A673 (cell line): ENCODE measurements around the gene ZNF76. TPM values are rescaled to one million over a fixed set of nuclear protein-coding genes. Genes with fewer than 3 reads are reported as not detected.
A peak's percentile ranks its signal among the peaks of the same experiment; 100 is the strongest.

Experiments
- Bru-seq: library from RNA; stranded (reverse); fragments of 400-500 nt; gene quantifications from one replicate; lab custom pipeline; 2021; lab: Mats Ljungman, UMichigan
- BruChase-seq, 2 experiments: library from RNA; stranded (reverse); fragments of 400-500 nt; gene quantifications; one replicate each; lab custom pipeline; 2021; lab: Mats Ljungman, UMichigan
- BruUV-seq: library from RNA; stranded (reverse); fragments of 400-500 nt; replicated peaks from 2 replicates; lab custom pipeline; 2021; lab: Mats Ljungman, UMichigan
- CTCF ChIA-PET: fragments of 300-600 bp; sonication (Branson Sonifier 250); formaldehyde crosslinking; loops from one replicate; lab custom pipeline; 2022; ENCODE audit warnings: antibody characterized with exemption; lab: Charles Lee
- POLR2A ChIA-PET: fragments of 300-600 bp; sonication (Branson Sonifier 250); formaldehyde crosslinking; loops from one replicate; lab custom pipeline; 2022; ENCODE audit warnings: antibody characterized with exemption; ENCODE audit not compliant: low non-redundant PET; lab: Charles Lee
- DNase-seq: peaks from one replicate; pipeline ENCODE4 v3.0.0-alpha.2; 2015; ENCODE audit warnings: low spot score
- H3K27ac ChIP-seq: fragments of 200-600 bp; sonication (generic); 2 replicates; pipeline ENCODE4 v1.5.1; 2016; ENCODE audit warnings: mixed run types, low read depth, mild to moderate bottlenecking, mixed read lengths, antibody characterized with exemption, low read length; ENCODE audit not compliant: poor library complexity, severe bottlenecking
- H3K27me3 ChIP-seq: fragments of 200-600 bp; sonication (generic); replicated peaks from 2 replicates; pipeline ENCODE4 v1.6.1; 2017; ENCODE audit warnings: mixed run types, low read depth, mild to moderate bottlenecking, mixed read lengths, antibody characterized with exemption, low read length; ENCODE audit not compliant: insufficient read depth, poor library complexity
- H3K36me3 ChIP-seq: fragments of 200-600 bp; sonication (generic); 2 replicates; pipeline ENCODE4 v1.6.1; 2016; ENCODE audit warnings: mixed run types, mild to moderate bottlenecking, mixed read lengths, antibody characterized with exemption, low read length; ENCODE audit not compliant: insufficient read depth, poor library complexity, severe bottlenecking
- H3K4me1 ChIP-seq: fragments of 200-600 bp; sonication (generic); 2 replicates; pipeline ENCODE4 v1.6.1; 2017; ENCODE audit warnings: mixed run types, mild to moderate bottlenecking, mixed read lengths, antibody characterized with exemption, low read length; ENCODE audit not compliant: insufficient read depth, poor library complexity, severe bottlenecking
- H3K4me3 ChIP-seq: fragments of 200-600 bp; sonication (generic); 2 replicates; pipeline ENCODE4 v1.5.1; 2016; ENCODE audit warnings: low read depth, mixed run types, mild to moderate bottlenecking, mixed read lengths, low read length; ENCODE audit not compliant: poor library complexity, severe bottlenecking
- H3K9me3 ChIP-seq: fragments of 200-600 bp; sonication (generic); 2 replicates; pipeline ENCODE4 v1.6.1; 2016; ENCODE audit warnings: mixed run types, low read depth, mild to moderate bottlenecking, mixed read lengths, antibody characterized with exemption, low read length; ENCODE audit not compliant: poor library complexity, severe bottlenecking
- CTCF ChIP-seq: fragments of 300-800, 200-600 bp; sonication (generic); conservative IDR thresholded peaks from 2 replicates; pipeline ENCODE4 v1.5.1; 2017; ENCODE audit warnings: low read depth, mild to moderate bottlenecking, antibody characterized with exemption, low read length, moderate library complexity, mixed read lengths
- EZH2 ChIP-seq: fragments of 200-600 bp; sonication (generic); IDR thresholded peaks from 2 replicates; pipeline ENCODE4 v1.6.1; 2017; ENCODE audit warnings: borderline replicate concordance, low read depth, mild to moderate bottlenecking, mixed read lengths, antibody characterized with exemption, low read length; ENCODE audit not compliant: poor library complexity, severe bottlenecking
- intact Hi-C: fragments of 100-400 bp; cut with micrococcal nuclease; formaldehyde crosslinking; loops from one replicate; pipeline ENCODE4 v1.10.0; 2022; ENCODE audit not compliant: unreplicated experiment
- long read RNA-seq: library from polyadenylated mRNA; stranded (forward); transcript quantifications from one replicate; pipeline ENCODE4 v2.0.0, GENCODE V29; 2022
- total RNA-seq: library from RNA; stranded (reverse); gene quantifications from 2 replicates; pipeline ENCODE4 v1.2.3, GENCODE V29; 2021

ZNF76 gene
- total RNA-seq, result 28.7 and 36.0 TPM in 2 replicates
- percentile 63 among the genes with signal in this experiment for Bru-seq, nascent RNA
- percentile 54 among the genes with signal in this experiment for BruChase-seq, experiment 1, labeled RNA remaining after a 2-hour chase
- BruChase-seq, experiment 2, labeled RNA remaining after a 6-hour chase, result percentile 62 among the genes with signal in this experiment
- long read RNA-seq, transcript ZNF76-202 (13 exons, 2,447 nt), result minor isoform, 15 of 64 reads
- long read RNA-seq, transcript ZNF76-203 (14 exons, 2,716 nt), result major isoform, 17 of 64 reads
- long read RNA-seq, partial matches to known transcripts, result 6 of 64 reads
- long read RNA-seq, other reads (novel, unspliced or antisense), result 26 of 64 reads

DNA sequence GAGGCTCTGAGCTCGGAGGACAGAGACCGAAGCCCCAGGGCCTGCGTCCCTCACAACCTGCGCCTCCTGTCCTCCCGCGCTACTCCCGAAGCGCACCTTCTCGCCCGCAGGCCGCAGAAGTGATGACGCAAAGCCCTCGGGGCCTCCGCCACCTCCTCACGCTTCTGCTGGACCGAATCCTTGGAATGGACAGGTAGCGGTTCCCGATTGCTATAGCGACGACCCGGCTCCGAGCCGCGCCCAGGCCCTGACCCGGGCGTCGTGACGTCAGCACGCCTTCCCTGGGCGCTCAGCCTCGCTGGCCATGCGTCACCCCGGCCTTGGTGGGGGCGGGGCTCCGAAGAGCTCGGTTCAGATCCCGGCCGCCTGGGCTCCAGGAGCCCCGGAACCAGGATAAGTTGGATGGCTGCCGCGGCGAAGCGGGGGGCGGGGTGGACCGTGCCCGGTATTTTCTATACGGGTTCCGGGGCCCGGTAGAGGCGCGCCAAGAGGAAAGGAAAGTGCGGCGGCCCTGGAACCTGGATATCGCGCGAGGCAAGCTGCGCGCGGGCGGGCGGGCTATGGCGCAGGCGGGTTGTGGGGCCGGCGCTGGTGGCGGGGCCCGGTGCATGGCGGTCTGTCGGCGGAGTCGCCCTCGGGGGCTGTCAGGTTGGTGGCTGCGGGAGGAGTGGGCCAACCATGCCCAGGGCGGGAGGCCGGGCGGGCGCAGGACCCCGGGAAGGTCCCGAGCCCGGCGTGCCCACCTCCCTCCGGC is at the start of gene ZNF76:
Gene ZNF76, plus strand, starts transcription at position 542 of the 754 bp plus-strand sequence. CDS start 21,417 bp downstream, outside the sequence.
- peak within 1 kb of the TSS; percentile 82 for H3K4me3 ChIP-seq
- no peaks in the 10 kb centered on the region for H3K27me3 ChIP-seq
- DNase-seq, result peak; percentile 98
- POLR2A ChIA-PET, result interaction anchor here (0.5 kb wide), 1 partner anchor 426 kb away, joined by 6 read pairs; no protein-coding TSS in a partner anchor
- no TSS peak for BruUV-seq
- CTCF ChIA-PET, result interaction anchor here (0.5 to 1.5 kb wide), 3 partner anchors 29 to 399 kb away, joined by 3 to 6 read pairs (median 4); no protein-coding TSS in a partner anchor
- no peaks in the 10 kb centered on the region for H3K4me1 ChIP-seq
- no peak for TF ChIP-seq CTCF
- TF ChIP-seq EZH2, result no peak
- intact Hi-C loops, result no loop called here
- H3K36me3 ChIP-seq, result no peaks in the 10 kb centered on the region
- H3K27ac ChIP-seq, result peak within 1 kb of the TSS; percentile 92
- H3K9me3 ChIP-seq, result no peaks in the 10 kb centered on the region

- no TSS peak for BruUV-seq
- peaks cover 34% of the 10 kb centered on the region for H3K27me3 ChIP-seq
Measured at GRCh38 chr6:35213298-35213791, 46.2 kb upstream of the ZNF76 start.

More at GRCh38 chr6:35213298-35213791, 46.2 kb upstream of the ZNF76 start:
- CTCF ChIA-PET, result interaction anchor here (1.6 kb wide), 1 partner anchor 8 kb away, joined by 5 read pairs; no protein-coding TSS in a partner anchor
- no peaks in the 10 kb centered on the region for H3K4me1 ChIP-seq
- H3K9me3 ChIP-seq, result no peaks in the 10 kb centered on the region
- no peak for DNase-seq
- TF ChIP-seq EZH2 (no peak), CTCF (no peak)
- H3K36me3 ChIP-seq, result no peaks in the 10 kb centered on the region
- no peak overlapping the region for H3K27ac ChIP-seq
- peak overlapping the region; percentile 49 for H3K4me3 ChIP-seq
- POLR2A ChIA-PET, result no interaction called here
- intact Hi-C loops, result no loop called here
